GM19328 (cell line): ENCODE results near the gene ZBTB25.
"Not testable (repeated sequence)": the region's sequence is repeated elsewhere in the genome, so short reads cannot be mapped to it uniquely, and the experiment has no call there.

Experiments used
- ATAC-seq: cut with Tn5 transposase; IDR thresholded peaks from one replicate; pipeline ENCODE4 v1.9.1; 2021; ENCODE audit warnings: mild to moderate bottlenecking, moderate library complexity; ENCODE audit not compliant: unreplicated experiment

ZBTB25 gene

GRCh38 chr14:64503434-64504309 is at the start of gene ZBTB25:
ZBTB25 (minus strand) TSS chr14:64503838; CDS start chr14:64490533, 13,305 bp downstream.
- peak; percentile 56 for ATAC-seq

- ATAC-seq, result no peak
These were observed 47.1 kb upstream of the ZBTB25 start for GRCh38 chr14:64550621-64551333.

GRCh38 chr14:64549791-64550620 is 46.4 kb upstream of the ZBTB25 start, which contains the start of gene PPP1R36:
PPP1R36 (plus strand) TSS chr14:64549961; CDS start chr14:64549998, 37 bp downstream.
- no peak for ATAC-seq

- no peak for ATAC-seq
These were observed 45.4 kb upstream of the ZBTB25 start for GRCh38 chr14:64549016-64549415.

- ATAC-seq, result no peak
These were observed 41.1 kb upstream of the ZBTB25 start for GRCh38 chr14:64544607-64545312.

GRCh38 chr14:64542836-64543201 is 39.2 kb upstream of the ZBTB25 start:
- no peak for ATAC-seq

GRCh38 chr14:64541972-64542835 is 38.6 kb upstream of the ZBTB25 start:
- no peak for ATAC-seq

- ATAC-seq, result no peak
These were observed 37.8 kb upstream of the ZBTB25 start for GRCh38 chr14:64541261-64541971.

- ATAC-seq, result peak; percentile 93
These were observed 36.9 kb upstream of the ZBTB25 start, which contains the start of gene HSPA2 for GRCh38 chr14:64540208-64541202. HSPA2 (plus strand) TSS chr14:64540741; CDS start chr14:64540850, 109 bp downstream.

GRCh38 chr14:64536488-64537245 is 33.0 kb upstream of the ZBTB25 start:
- ATAC-seq, result no peak

- ATAC-seq, result no peak
These were observed 27.9 kb upstream of the ZBTB25 start for GRCh38 chr14:64531567-64531966.

GRCh38 chr14:64525354-64525753 is 21.7 kb upstream of the ZBTB25 start:
- no peak for ATAC-seq

- no peak for ATAC-seq
These were observed 19.1 kb upstream of the ZBTB25 start for GRCh38 chr14:64522591-64523355.

- ATAC-seq, result no peak
These were observed 17.1 kb upstream of the ZBTB25 start for GRCh38 chr14:64520699-64521098.

GRCh38 chr14:64518229-64518628 is 14.6 kb upstream of the ZBTB25 start:
- no peak for ATAC-seq

GRCh38 chr14:64517667-64518066 is 14.0 kb upstream of the ZBTB25 start:
- ATAC-seq, result not testable (repeated sequence)
